MM.1S (cell line): ENCODE measurements around the gene ERF.
A peak's percentile ranks its signal among the peaks of the same experiment; 100 is the strongest.

Experiments used
- DNase-seq: peaks from one replicate; pipeline ENCODE4 v3.0.0-alpha.2; 2015
- H2AFZ ChIP-seq: fragments of 300-600 bp; sonication (generic); 2 replicates; pipeline ENCODE4 v1.6.0; 2016; ENCODE audit warnings: antibody characterized with exemption, low read length
- H3F3A ChIP-seq: fragments of 300-600 bp; sonication (generic); 2 replicates; pipeline ENCODE4 v1.6.1; 2016; ENCODE audit warnings: mild to moderate bottlenecking, antibody characterized with exemption, low read length, moderate library complexity, mixed read lengths; ENCODE audit not compliant: insufficient read depth
- H3K27ac ChIP-seq: fragments of 300-600 bp; sonication (generic); 2 replicates; pipeline ENCODE4 v1.5.1; 2016; ENCODE audit warnings: mild to moderate bottlenecking, low read length
- H3K27me3 ChIP-seq: fragments of 300-600 bp; sonication (generic); replicated peaks from 2 replicates; pipeline ENCODE4 v1.6.0; 2016; ENCODE audit warnings: low read length; ENCODE audit not compliant: insufficient read depth
- H3K36me3 ChIP-seq: fragments of 300-600 bp; sonication (generic); replicated peaks from 2 replicates; pipeline ENCODE4 v1.6.1; 2016; ENCODE audit warnings: mild to moderate bottlenecking, low read length, mixed read lengths; ENCODE audit not compliant: insufficient read depth
- H3K4me1 ChIP-seq: fragments of 300-600 bp; sonication (generic); 2 replicates; pipeline ENCODE4 v1.6.1; 2016; ENCODE audit warnings: low read length, mixed read lengths
- H3K4me2 ChIP-seq: fragments of 300-600 bp; sonication (generic); 2 replicates; pipeline ENCODE4 v1.6.0; 2016; ENCODE audit warnings: low read depth, low read length
- H3K4me3 ChIP-seq: fragments of 300-600 bp; sonication (generic); 2 replicates; pipeline ENCODE4 v1.5.1; 2016; ENCODE audit warnings: low read length, mixed read lengths
- H3K79me2 ChIP-seq: fragments of 300-600 bp; sonication (generic); 2 replicates; pipeline ENCODE4 v1.6.1; 2016; ENCODE audit warnings: mixed run types, low read length, mixed read lengths
- H3K9ac ChIP-seq: fragments of 300-600 bp; sonication (generic); 2 replicates; pipeline ENCODE4 v1.6.1; 2016; ENCODE audit warnings: low read length, mixed read lengths
- H3K9me2 ChIP-seq: fragments of 300-600 bp; sonication (generic); replicated peaks from 2 replicates; pipeline ENCODE4 v1.6.1; 2016; ENCODE audit warnings: mild to moderate bottlenecking, low read length, mixed read lengths; ENCODE audit not compliant: insufficient read depth
- H3K9me3 ChIP-seq: fragments of 300-600 bp; sonication (generic); replicated peaks from 2 replicates; pipeline ENCODE4 v1.6.1; 2016; ENCODE audit warnings: mild to moderate bottlenecking, low read length, mixed read lengths; ENCODE audit not compliant: insufficient read depth
- H4K20me1 ChIP-seq: fragments of 300-600 bp; sonication (generic); 2 replicates; pipeline ENCODE4 v1.6.1; 2016; ENCODE audit warnings: mild to moderate bottlenecking, low read length, moderate library complexity, mixed read lengths; ENCODE audit not compliant: insufficient read depth
- CTCF ChIP-seq: fragments of 300-600 bp; sonication (generic); IDR thresholded peaks from 2 replicates; pipeline ENCODE4 v1.5.1; 2016; ENCODE audit warnings: antibody characterized with exemption, low read length, mixed read lengths
- EZH2 ChIP-seq: fragments of 300-600 bp; sonication (generic); optimal IDR thresholded peaks from 2 replicates; pipeline ENCODE3; 2017; ENCODE audit warnings: low read depth, mild to moderate bottlenecking, antibody characterized with exemption, low read length, mixed read lengths
- EZH2phosphoT487 ChIP-seq: fragments of 300-600 bp; sonication (generic); IDR thresholded peaks from 2 replicates; pipeline ENCODE4 v1.6.1; 2018; ENCODE audit warnings: antibody characterized with exemption, low read length

ERF gene

DNA sequence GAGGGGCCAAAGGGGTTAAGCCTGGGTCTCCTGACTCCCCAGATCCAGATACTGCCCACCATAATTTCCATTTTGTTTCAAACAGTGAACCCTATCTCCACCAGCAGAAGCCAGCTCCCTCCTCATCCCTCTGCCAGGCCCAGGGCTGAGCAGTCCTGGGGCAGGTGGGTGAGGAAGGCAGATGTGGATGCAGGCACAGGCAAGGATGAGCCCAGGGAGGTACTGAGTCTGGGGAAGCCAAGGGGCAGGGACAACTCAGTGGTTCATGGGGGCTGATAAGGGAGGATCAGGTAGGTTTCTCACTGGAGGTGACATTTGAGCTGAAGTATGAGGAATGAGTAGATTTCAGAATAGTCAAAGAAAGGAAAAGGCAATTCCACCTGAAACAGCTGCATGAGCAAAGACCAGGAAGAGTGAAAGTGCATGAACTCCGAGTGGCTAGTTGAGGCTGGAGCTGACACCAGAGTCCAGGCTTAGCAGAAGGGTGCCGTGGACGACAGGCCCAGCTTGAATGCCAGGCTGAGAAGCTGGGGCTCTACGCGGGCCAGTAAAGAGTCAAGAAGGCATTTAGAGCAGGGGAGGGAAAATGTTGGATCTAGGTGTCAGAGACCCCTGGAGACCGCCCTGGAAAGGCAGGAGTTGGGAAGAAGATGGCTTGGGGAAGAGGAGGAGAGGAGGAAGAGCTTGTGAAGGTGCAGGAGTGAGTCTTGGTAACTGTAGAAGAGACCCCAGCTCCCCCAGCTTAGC, 24.4 kb upstream of the ERF start:
- no peaks in the 10 kb centered on the region for H3K36me3 ChIP-seq

GRCh38 chr19:42278452-42279154, 23.7 kb upstream of the ERF start:
- Histone ChIP-seq H3K9me2 (no peaks in the 10 kb centered on the region), H3K9me3 (no peaks in the 10 kb centered on the region), H3K36me3 (no peaks in the 10 kb centered on the region), H3F3A (peaks cover 9% of the 10 kb centered on the region; the same call in 1 of the 2 replicates), H3K4me1 (peaks cover 15% of the 10 kb centered on the region), H3K79me2 (peaks cover 13% of the 10 kb centered on the region; the same call in 1 of the 2 replicates), H3K27ac (no peak overlapping the region), H3K4me2 (peak overlapping the region; percentile 57; the same call in 1 of the 2 replicates), H4K20me1 (no peaks in the 10 kb centered on the region), H3K27me3 (no peaks in the 10 kb centered on the region), H2AFZ (no peak overlapping the region), H3K4me3 (no peak overlapping the region), H3K9ac (peak overlapping the region; percentile 75; the same call in 1 of the 2 replicates)
- TF ChIP-seq CTCF, result no peak
- no peak for TF ChIP-seq EZH2
- TF ChIP-seq EZH2phosphoT487, result no peak
- DNase-seq, result no peak

More for the DNA sequence above, 24.4 kb upstream of the ERF start:
- Histone ChIP-seq H3K9me2 (no peaks in the 10 kb centered on the region), H3K9ac (peak overlapping the region; percentile 75; the same call in 1 of the 2 replicates), H2AFZ (no peak overlapping the region), H4K20me1 (no peaks in the 10 kb centered on the region), H3F3A (peaks cover 9% of the 10 kb centered on the region; the same call in 1 of the 2 replicates), H3K27ac (no peak overlapping the region; the same call in 1 of the 2 replicates), H3K4me3 (peak overlapping the region; percentile 90), H3K79me2 (peaks cover 9% of the 10 kb centered on the region; the same call in 1 of the 2 replicates), H3K4me2 (peak overlapping the region; percentile 57), H3K4me1 (peaks cover 15% of the 10 kb centered on the region), H3K27me3 (no peaks in the 10 kb centered on the region), H3K9me3 (no peaks in the 10 kb centered on the region)
- TF ChIP-seq CTCF, result no peak
- TF ChIP-seq EZH2, result no peak
- TF ChIP-seq EZH2phosphoT487, result no peak
- DNase-seq, result no peak

DNA sequence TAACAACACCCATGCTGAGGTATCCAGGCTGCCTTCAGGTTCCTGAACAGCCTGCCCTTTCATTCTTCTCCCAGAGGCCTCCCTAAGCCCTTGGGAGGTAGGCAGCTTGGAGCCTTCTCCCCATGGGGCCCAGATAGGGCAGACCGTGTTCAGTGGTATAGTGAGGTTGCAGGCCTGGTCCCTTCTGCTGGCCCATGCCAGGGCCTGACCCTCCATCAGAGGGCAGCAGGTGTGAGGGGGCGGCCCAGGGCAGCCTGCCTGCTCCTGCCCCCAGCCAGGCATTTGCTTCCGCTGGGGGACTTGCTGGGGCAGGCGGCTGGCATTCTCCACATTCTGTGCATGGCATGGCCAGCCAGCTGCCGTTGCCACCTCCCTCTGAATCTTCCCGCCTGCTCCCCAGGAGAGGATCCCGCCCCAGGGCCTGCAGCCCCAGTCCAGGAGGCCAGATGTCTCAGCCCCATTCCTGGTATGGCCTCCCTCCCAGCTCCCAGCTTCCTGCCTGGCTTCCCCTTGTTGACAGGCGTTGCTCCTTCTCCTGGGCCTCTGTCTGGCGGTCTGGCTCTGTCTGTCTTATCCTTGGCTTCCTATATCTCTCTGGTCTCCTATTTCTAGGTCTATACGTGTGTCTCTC, 23.0 kb upstream of the ERF start:
- no peaks in the 10 kb centered on the region for H3K36me3 ChIP-seq
- TF ChIP-seq EZH2phosphoT487, result no peak
- no peak for TF ChIP-seq EZH2
- TF ChIP-seq CTCF, result no peak
- H3K79me2 ChIP-seq, result peaks cover 19% of the 10 kb centered on the region
- H3K4me3 ChIP-seq, result no peak overlapping the region
- no peaks in the 10 kb centered on the region for H3K9me2 ChIP-seq
- no peaks in the 10 kb centered on the region for H4K20me1 ChIP-seq
- no peaks in the 10 kb centered on the region for H3K27me3 ChIP-seq
- no peak overlapping the region for H3K4me2 ChIP-seq
- no peak overlapping the region for H3K9ac ChIP-seq
- DNase-seq, result no peak
- H2AFZ ChIP-seq, result no peak overlapping the region
- H3F3A ChIP-seq, result peaks cover 3% of the 10 kb centered on the region; the same call in 1 of the 2 replicates
- no peak overlapping the region for H3K27ac ChIP-seq
- H3K4me1 ChIP-seq, result peaks cover 10% of the 10 kb centered on the region
- no peaks in the 10 kb centered on the region for H3K9me3 ChIP-seq
